VCaP (cell line): ENCODE measurements around the gene CEMIP.

Experiments
- H3K27ac ChIP-seq: fragments of 450-650 bp; 2 replicates; pipeline ENCODE4 v1.5.1; 2017
- TF ChIP-seq, protein P1 (sequence below): fragments of 450-650 bp; conservative IDR thresholded peaks from 2 replicates; pipeline ENCODE4 v1.5.1; 2017; ENCODE audit warnings: mild to moderate bottlenecking, moderate library complexity

CEMIP gene

GRCh38 chr15:80912673-80913072, 133.5 kb downstream of the CEMIP start:
- TF ChIP-seq, protein P1, sequence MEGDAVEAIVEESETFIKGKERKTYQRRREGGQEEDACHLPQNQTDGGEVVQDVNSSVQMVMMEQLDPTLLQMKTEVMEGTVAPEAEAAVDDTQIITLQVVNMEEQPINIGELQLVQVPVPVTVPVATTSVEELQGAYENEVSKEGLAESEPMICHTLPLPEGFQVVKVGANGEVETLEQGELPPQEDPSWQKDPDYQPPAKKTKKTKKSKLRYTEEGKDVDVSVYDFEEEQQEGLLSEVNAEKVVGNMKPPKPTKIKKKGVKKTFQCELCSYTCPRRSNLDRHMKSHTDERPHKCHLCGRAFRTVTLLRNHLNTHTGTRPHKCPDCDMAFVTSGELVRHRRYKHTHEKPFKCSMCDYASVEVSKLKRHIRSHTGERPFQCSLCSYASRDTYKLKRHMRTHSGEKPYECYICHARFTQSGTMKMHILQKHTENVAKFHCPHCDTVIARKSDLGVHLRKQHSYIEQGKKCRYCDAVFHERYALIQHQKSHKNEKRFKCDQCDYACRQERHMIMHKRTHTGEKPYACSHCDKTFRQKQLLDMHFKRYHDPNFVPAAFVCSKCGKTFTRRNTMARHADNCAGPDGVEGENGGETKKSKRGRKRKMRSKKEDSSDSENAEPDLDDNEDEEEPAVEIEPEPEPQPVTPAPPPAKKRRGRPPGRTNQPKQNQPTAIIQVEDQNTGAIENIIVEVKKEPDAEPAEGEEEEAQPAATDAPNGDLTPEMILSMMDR = no peak
- H3K27ac ChIP-seq = peak overlapping the region; percentile 93

GRCh38 chr15:80913541-80913940, 134.4 kb downstream of the CEMIP start:
- TF ChIP-seq, protein P1 = no peak
- H3K27ac ChIP-seq = peak overlapping the region; percentile 93

GRCh38 chr15:80915472-80915871, 136.3 kb downstream of the CEMIP start:
- TF ChIP-seq, protein P1 = no peak
- H3K27ac ChIP-seq = peak overlapping the region; percentile 93

DNA sequence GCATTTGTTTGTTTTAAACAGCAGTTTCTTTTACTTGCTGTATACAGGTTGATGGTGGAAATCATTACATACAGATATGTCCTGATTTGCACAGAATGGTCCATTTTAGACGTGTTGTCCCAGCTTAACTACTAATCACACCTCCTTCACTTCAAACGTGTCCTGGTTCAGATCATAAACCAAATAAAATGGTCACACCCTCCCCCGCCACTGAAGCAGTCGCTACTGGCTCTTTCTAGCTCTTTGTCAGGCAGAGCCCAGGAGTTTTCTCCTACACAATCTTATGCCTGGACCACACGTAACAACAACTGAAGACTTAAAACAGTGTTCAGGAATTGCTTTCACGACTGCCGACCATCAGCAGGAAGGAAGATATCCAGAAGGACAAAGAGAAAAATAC, 136.9 kb downstream of the CEMIP start:
- TF ChIP-seq, protein P1 = no peak
- H3K27ac ChIP-seq = peak overlapping the region; percentile 93; the same call in 1 of the 2 replicates

GRCh38 chr15:80918196-80918783, 139.1 kb downstream of the CEMIP start:
- TF ChIP-seq, protein P1 = no peak
- H3K27ac ChIP-seq = no peak overlapping the region

DNA sequence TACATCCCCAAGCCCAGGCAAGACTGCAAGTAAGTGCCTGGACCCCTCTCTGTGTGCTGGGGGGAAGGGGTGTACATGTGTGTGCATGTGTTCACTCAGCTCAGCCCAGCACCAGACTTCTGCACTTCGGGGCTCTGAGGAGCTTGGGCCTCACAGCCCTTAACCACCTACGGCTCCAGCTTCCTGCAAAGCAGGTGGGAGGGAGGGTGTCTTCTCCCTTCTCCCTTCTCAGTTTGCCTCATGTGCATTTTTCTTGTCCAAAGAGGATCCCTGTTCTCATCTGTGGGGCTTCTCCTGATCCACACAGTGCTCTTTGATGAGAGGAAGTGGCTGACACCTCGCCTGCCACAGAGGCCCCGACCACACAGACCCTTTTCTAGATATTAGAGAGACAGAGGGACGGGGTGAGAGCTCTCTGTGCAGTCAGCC, 141.1 kb downstream of the CEMIP start:
- peak overlapping the region; percentile 25; the same call in 1 of the 2 replicates for H3K27ac ChIP-seq
- TF ChIP-seq, protein P1 = no peak

GRCh38 chr15:80921736-80922410, 142.7 kb downstream of the CEMIP start:
- TF ChIP-seq, protein P1 = no peak
- no peak overlapping the region for H3K27ac ChIP-seq
